GM21367 (cell line): ENCODE measurements around the gene CSMD2.

Experiments
- ATAC-seq: cut with Tn5 transposase; IDR thresholded peaks from one replicate; pipeline ENCODE4 v1.9.1; 2021; ENCODE audit not compliant: unreplicated experiment

The CSMD2 gene

GRCh38 chr1:33768821-33769220 lies 396.2 kb downstream of the CSMD2 start:
- ATAC-seq: no peak

- no peak for ATAC-seq
Observed at GRCh38 chr1:33768106-33768505, 396.9 kb downstream of the CSMD2 start.

GRCh38 chr1:33764149-33764548 lies 400.9 kb downstream of the CSMD2 start:
- ATAC-seq: no peak

GRCh38 chr1:33763406-33763805 lies 401.6 kb downstream of the CSMD2 start:
- no peak for ATAC-seq

- no peak for ATAC-seq
Observed at GRCh38 chr1:33762962-33763361, 402.1 kb downstream of the CSMD2 start.

- no peak for ATAC-seq
Observed at GRCh38 chr1:33762109-33762830, 402.8 kb downstream of the CSMD2 start.

GRCh38 chr1:33758698-33759097 lies 406.3 kb downstream of the CSMD2 start:
- no peak for ATAC-seq

GRCh38 chr1:33753087-33753856 lies 411.8 kb downstream of the CSMD2 start:
- no peak for ATAC-seq

- no peak for ATAC-seq
Observed at GRCh38 chr1:33745942-33746341, 419.1 kb downstream of the CSMD2 start.

- no peak for ATAC-seq
Observed at GRCh38 chr1:33743221-33743998, 421.6 kb downstream of the CSMD2 start.

- no peak for ATAC-seq
Observed at GRCh38 chr1:33742663-33743062, 422.4 kb downstream of the CSMD2 start.

GRCh38 chr1:33741749-33742148 lies 423.3 kb downstream of the CSMD2 start:
- ATAC-seq: no peak

- ATAC-seq: no peak
Observed at GRCh38 chr1:33740040-33740744, 424.8 kb downstream of the CSMD2 start.

GRCh38 chr1:33738976-33739375 lies 426.1 kb downstream of the CSMD2 start:
- no peak for ATAC-seq

GRCh38 chr1:33738536-33738935 lies 426.5 kb downstream of the CSMD2 start:
- ATAC-seq: no peak

GRCh38 chr1:33736496-33736895 lies 428.5 kb downstream of the CSMD2 start:
- no peak for ATAC-seq

GRCh38 chr1:33735624-33736023 lies 429.4 kb downstream of the CSMD2 start:
- no peak for ATAC-seq

- no peak for ATAC-seq
Observed at GRCh38 chr1:33727310-33727709, 437.7 kb downstream of the CSMD2 start.

- no peak for ATAC-seq
Observed at GRCh38 chr1:33726274-33726804, 438.7 kb downstream of the CSMD2 start.

- ATAC-seq: no peak
Observed at GRCh38 chr1:33725556-33726160, 439.4 kb downstream of the CSMD2 start.
